Measurements from ENCODE around the gene NR2F1. TPM values are rescaled to one million over a fixed set of nuclear protein-coding genes. Genes with fewer than 3 reads are reported as not detected.

Gene NR2F1
- total RNA-seq, 1 experiment from 2014 or later = 1.4 TPM

- no peaks in the 10 kb centered on the region for H3K27me3 Mint-ChIP-seq (ENCODE audit: insufficient read depth, unreplicated experiment)
- TF ChIP-seq CTCF (IDR thresholded peaks at IDR 0.05; ENCODE audit: unreplicated experiment) = no peak
- ChIA-PET CTCF (interaction anchor here (0.6 to 3.1 kb wide), 5 partner anchors 10 to 406 kb away, joined by 3 to 13 read pairs (median 3); no protein-coding TSS in a partner anchor), POLR2A (no interaction called here)
- H3K9me3 Mint-ChIP-seq (ENCODE audit: unreplicated experiment) = no peaks in the 10 kb centered on the region
- peak overlapping the region; percentile 53 for H3K27ac Mint-ChIP-seq (ENCODE audit: low read depth, unreplicated experiment)
- intact Hi-C loops (cut with micrococcal nuclease) = loop anchor here (10.0 kb wide), 1 partner anchor 153 kb away; no protein-coding TSS in a partner anchor
- H3K36me3 Mint-ChIP-seq (ENCODE audit: insufficient read depth, unreplicated experiment) = no peaks in the 10 kb centered on the region
- no TSS peak for BruUV-seq (replicated peaks)
- H3K4me3 Mint-ChIP-seq (ENCODE audit: unreplicated experiment) = no peak overlapping the region
- H3K4me1 Mint-ChIP-seq (ENCODE audit: insufficient read depth, unreplicated experiment) = peaks cover 5% of the 10 kb centered on the region
- no peak for DNase-seq (ENCODE audit: unreplicated experiment)
These were observed 4.8 kb downstream of the NR2F1 start for GRCh38 chr5:93587597-93588351.

- ChIA-PET POLR2A (no interaction called here), CTCF (interaction anchor here (0.6 to 3.1 kb wide), 4 partner anchors 10 to 213 kb away, joined by 3 to 13 read pairs (median 4); no protein-coding TSS in a partner anchor)
- H3K4me3 Mint-ChIP-seq (ENCODE audit: unreplicated experiment) = no peak overlapping the region
- DNase-seq (ENCODE audit: unreplicated experiment) = no peak
- H3K36me3 Mint-ChIP-seq (ENCODE audit: insufficient read depth, unreplicated experiment) = no peaks in the 10 kb centered on the region
- no peak for TF ChIP-seq CTCF (IDR thresholded peaks at IDR 0.05; ENCODE audit: unreplicated experiment)
- intact Hi-C loops (cut with micrococcal nuclease) = loop anchor here (10.0 kb wide), 1 partner anchor 154 kb away; no protein-coding TSS in a partner anchor
- H3K27ac Mint-ChIP-seq (ENCODE audit: low read depth, unreplicated experiment) = peak overlapping the region; percentile 59
- peaks cover 5% of the 10 kb centered on the region for H3K4me1 Mint-ChIP-seq (ENCODE audit: insufficient read depth, unreplicated experiment)
- no peaks in the 10 kb centered on the region for H3K9me3 Mint-ChIP-seq (ENCODE audit: unreplicated experiment)
- no TSS peak for BruUV-seq (replicated peaks)
- H3K27me3 Mint-ChIP-seq (ENCODE audit: insufficient read depth, unreplicated experiment) = no peaks in the 10 kb centered on the region
These were observed 5.5 kb downstream of the NR2F1 start for GRCh38 chr5:93588352-93589151.

GRCh38 chr5:93589152-93589828 is 6.3 kb downstream of the NR2F1 start:
- CTCF ChIA-PET = interaction anchor here (1.2 kb wide), 1 partner anchor 12 kb away, joined by 3 read pairs; no protein-coding TSS in a partner anchor
- no peak for TF ChIP-seq CTCF (IDR thresholded peaks at IDR 0.05; ENCODE audit: unreplicated experiment)
- Mint-ChIP-seq H3K27me3 (ENCODE audit: insufficient read depth, unreplicated experiment) (no peaks in the 10 kb centered on the region), H3K36me3 (ENCODE audit: insufficient read depth, unreplicated experiment) (no peaks in the 10 kb centered on the region), H3K27ac (ENCODE audit: low read depth, unreplicated experiment) (peak overlapping the region; percentile 59), H3K4me3 (ENCODE audit: unreplicated experiment) (no peak overlapping the region), H3K4me1 (ENCODE audit: insufficient read depth, unreplicated experiment) (peaks cover 5% of the 10 kb centered on the region), H3K9me3 (ENCODE audit: unreplicated experiment) (no peaks in the 10 kb centered on the region)
- no peak for DNase-seq (ENCODE audit: unreplicated experiment)
- POLR2A ChIA-PET = no interaction called here
- intact Hi-C loops (cut with micrococcal nuclease) = loop anchor here (10.0 kb wide), 1 partner anchor 154 kb away; no protein-coding TSS in a partner anchor
- BruUV-seq (replicated peaks) = no TSS peak
